GM19438 (cell line): ENCODE data around the gene C16orf78.

Experiments
- ATAC-seq: cut with Tn5 transposase; IDR thresholded peaks from one replicate; pipeline ENCODE4 v1.9.1; 2021; ENCODE audit warnings: low read depth; ENCODE audit not compliant: unreplicated experiment

The C16orf78 gene

GRCh38 chr16:49427771-49428170, 54.2 kb downstream of the C16orf78 start:
- ATAC-seq = no peak

- no peak for ATAC-seq
Observed at GRCh38 chr16:49428808-49429207, 55.2 kb downstream of the C16orf78 start.

DNA sequence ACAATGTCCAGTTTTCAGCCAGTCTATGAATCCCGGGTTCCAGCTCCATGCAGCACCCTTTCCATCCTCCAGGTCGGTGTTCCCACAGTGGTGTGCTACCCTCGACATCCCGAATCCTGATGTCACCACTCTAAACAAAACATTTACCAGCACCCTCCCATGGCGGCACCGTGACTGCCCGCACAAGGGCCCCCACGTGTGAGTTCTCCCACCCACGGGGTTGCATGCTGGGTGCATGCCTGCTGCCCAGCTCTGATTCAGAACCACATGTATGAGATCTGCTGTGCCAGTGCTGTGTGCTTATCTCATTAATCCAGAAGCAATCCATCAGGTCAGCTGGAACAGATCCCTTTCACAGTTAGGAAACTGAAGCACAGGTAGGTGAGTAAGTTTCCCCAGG, 57.4 kb downstream of the C16orf78 start:
- ATAC-seq = no peak

DNA sequence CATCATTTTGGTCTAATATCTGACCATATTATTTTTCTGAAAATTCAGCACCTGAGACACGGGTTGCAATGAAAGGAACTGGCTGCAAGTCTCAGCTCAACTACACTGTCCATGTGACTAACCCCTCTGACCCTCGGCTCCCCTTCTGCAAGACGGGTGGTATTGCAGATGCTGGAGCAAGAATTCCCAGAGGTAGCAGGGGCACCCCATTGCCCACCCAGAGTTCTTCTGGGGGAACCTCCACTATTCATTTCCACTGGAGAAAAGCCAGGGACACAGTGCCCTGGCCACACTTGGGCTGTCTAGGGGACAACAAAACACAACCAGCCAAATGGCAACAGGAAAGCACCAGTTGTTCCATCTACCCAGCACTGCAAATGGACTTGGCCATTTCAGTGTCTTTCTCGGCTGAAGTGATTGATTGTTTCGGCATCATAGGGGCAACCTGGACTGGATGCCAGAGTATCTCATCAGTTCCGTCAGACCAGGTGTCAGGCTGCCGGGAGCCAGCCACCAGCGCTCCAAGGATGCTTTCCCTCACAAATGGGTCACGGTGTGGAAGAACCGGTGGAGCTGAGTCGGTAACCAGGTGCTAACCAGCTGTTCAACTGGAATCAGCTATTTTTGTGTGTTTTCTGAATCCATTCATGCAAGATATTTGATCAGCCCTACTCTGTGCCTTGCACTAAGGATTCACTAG, 58.1 kb downstream of the C16orf78 start:
- ATAC-seq = no peak

DNA sequence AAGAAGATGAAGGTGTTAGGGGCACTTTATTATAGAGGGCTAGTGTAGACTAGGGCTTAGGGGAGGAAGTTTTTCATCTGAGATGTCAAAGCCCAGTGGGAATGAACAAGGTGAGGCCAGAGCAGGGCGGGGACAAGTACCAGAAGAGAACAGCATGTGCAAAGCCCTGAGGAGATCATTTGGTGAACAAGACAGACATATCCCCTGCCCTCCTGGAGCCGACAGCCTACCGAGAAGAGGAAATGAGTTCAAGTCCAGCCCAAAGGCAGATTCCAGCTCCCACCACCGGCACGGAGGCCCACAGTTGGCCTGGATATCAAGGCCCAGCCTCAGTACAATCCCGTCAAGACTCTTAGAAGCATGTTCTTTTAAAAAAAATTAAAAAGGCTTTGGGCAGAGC, 61.1 kb downstream of the C16orf78 start:
- no peak for ATAC-seq

DNA sequence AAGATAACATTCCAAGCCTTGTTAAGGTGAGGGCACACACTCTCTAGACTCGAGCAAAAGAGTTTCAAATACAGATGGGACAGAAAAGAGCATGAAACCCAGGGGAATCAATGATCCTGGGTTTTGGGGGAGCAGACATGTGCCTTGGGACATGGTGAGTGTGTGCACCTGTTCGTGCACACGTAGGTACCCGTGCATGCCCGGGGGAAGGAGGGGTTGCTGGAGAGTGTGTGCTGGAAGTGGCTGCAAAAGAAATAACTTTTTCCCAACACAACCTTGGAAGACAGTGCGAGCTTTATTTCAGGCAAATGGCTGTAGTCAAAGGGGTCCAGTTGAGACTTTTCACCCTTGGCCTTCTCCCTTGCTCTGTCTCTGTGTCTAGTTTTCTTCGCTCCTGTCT, 62.6 kb downstream of the C16orf78 start:
- no peak for ATAC-seq

DNA sequence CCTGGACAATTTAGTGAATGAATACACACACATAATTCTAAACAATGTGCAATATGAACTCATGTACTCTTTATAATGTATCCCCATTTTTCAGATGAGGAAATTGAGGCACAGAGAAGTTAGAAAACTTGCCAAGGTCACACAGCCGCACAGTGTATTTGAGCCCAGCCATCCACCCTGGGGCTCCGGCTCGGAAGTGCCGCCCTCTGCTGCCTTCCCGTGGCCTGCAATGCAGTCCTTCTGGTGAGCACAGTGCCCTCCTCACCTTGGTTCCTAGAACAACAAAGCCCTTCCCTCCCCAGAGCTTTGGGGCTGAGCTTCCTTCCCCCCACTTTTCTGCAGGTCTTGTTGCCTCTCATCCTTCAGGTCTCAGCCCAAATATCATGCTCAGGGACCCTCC, 63.7 kb downstream of the C16orf78 start:
- no peak for ATAC-seq

GRCh38 chr16:49439050-49439449, 65.4 kb downstream of the C16orf78 start:
- ATAC-seq = no peak

GRCh38 chr16:49439676-49440075, 66.1 kb downstream of the C16orf78 start:
- ATAC-seq = no peak

DNA sequence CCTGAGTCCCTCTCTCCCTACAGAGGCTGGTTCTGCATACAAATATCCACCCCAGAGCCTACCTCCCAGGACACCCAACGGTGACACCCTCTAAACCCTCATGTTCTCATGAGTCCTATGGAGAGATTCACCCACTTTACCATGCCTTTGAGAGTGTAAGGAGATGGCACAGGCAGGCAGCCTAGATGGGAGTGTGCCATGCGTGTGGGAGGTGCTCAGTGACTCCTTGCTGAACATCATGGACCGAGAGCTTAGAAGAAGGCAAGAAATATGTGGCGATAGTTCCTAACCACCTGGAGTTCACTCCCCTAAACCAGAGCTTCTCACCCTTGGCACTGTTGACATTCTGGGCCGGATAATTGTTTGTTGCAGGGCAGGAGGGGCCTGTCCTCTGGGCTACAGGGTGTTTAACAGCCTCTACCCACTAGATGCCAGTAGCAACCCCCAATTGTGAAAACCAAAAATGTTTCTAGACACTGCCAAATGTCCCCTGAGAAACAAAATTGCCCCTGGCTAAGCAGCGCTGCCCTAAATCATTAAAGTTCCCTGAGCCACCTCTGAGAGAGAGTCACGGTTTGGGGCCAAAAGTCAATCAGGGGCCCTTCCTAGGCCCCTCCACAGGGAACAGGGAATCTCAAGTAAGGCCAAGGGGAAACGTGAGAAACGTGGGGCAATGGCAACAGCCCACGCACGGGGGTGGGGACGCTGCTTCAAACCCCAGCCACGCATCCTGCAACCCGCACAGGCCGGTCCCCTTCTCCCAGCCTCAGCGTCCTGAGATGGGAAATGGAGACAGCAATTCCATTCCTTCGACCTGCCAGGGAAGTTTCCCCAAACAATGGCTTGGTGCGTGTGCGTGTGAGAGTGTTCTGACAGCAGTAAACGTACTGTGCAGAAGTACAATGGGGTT, 66.8 kb downstream of the C16orf78 start:
- no peak for ATAC-seq

GRCh38 chr16:49441366-49441780, 67.8 kb downstream of the C16orf78 start:
- peak; percentile 99 for ATAC-seq

DNA sequence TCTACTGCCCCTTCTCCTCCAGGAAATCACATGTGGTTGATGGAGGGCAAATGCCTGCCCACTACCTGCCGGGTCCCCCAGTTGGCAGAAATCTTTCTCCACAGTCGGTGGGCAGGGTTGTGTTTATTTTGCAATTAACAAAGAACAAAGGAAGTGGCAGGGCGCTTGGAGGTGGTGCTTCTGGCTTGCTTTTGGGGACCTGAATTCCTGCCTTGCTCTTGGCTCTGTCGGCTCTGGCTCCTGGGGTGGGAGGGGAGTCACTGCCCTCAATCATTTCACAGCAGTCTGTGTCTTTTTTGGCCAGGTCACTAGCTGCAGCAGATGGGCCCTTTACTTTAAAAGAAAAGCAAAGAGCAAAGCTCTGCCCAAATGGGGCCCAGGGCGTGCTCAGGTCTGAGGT, 69.2 kb downstream of the C16orf78 start:
- ATAC-seq = no peak

DNA sequence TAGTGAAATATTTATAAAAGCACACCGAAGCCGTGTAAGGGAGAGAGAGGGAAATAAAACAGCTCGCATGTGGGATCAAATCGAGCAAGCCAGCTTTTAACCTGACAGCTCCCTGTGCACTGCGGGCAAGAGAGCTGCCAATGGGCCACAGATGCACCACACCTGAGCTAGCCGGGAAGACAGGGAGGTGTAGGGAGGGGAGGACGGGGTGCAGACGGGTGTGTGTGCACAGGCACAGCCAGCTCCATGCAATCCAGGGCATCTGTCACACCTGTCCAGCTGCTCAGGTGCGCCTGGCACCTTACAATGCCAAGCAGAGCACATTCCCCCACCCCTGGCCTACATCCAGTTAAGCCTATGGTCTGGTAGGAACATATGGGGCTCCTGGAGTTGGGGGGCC, 70.0 kb downstream of the C16orf78 start:
- ATAC-seq = no peak

- no peak for ATAC-seq
Observed at GRCh38 chr16:49446805-49447204, 73.2 kb downstream of the C16orf78 start.
